Bone marrow (tissue), 2 donors: ENCODE results near the gene DHRS13.
"Not testable (repeated sequence)": the region's sequence is repeated elsewhere in the genome, so short reads cannot be mapped to it uniquely, and the experiment has no call there.

Experiments
- DNase-seq, 2 donors: peaks; one replicate each; lab custom pipeline; 2025; lab: John Stamatoyannopoulos, UW

The DHRS13 gene

DNA sequence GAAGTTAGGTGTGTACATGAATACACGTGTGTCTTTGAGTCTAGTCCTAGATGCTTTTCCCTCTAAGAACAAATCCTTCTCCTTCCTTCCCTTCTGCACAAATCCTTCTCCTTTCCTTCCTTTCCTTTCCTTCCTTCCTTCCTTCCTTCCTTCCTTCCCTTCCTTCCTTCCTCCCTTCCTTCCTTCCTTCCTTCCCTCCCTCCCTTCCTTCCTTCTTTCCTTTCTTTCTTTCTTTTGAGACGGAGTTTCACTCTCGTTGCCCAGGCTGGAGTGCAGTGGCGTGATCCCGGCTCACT lies 615 bp upstream of the DHRS13 start:
- not testable (repeated sequence) for DNase-seq

DNA sequence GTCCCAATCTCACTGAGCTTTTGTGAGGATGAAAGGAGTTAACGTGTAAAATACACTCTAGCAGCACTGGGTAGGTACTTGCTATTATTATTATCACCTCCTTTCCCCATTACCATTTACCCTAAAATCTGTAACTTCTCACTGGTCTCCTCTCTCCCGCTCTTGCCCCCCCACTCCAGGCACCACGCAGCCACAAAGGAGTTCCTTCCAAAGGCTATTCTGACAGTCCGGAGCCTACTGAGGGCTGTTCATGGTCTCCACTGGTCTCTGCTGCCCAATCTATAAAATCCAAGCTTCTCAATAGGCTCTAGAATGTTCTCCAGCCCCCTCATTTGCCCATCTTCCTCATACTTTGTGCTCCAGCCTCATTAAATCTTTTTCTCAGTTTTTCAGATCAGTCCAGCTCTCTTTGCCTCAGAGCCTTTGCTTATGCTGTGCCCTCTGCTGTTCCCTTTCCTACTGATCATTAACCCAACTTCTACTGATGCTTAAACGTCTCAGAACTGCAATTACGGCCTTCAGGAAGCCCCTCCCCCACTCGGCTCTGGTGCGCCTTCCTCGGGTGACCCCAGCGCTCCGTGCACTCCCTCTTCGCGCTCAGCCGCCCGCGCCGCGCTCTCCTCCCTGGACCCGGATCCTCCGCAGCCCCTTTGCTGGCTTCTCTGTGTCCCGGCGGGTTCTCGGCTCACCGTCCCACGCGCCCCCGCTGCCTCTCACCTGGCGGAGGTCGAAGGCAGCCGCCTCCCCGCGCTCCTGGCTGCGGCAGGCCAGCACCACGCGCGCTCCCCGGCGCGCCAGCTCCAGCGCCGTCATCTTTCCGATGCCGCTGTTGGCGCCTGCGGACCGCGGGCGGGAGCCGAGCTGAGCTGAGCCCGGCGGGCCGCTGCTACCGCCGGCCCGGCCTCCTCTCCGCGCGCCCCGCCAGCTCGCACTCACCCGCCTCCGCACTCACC lies 737 bp downstream of the DHRS13 start:
- DNase-seq, result peak in 1 of 2 donors; percentile 5

DNA sequence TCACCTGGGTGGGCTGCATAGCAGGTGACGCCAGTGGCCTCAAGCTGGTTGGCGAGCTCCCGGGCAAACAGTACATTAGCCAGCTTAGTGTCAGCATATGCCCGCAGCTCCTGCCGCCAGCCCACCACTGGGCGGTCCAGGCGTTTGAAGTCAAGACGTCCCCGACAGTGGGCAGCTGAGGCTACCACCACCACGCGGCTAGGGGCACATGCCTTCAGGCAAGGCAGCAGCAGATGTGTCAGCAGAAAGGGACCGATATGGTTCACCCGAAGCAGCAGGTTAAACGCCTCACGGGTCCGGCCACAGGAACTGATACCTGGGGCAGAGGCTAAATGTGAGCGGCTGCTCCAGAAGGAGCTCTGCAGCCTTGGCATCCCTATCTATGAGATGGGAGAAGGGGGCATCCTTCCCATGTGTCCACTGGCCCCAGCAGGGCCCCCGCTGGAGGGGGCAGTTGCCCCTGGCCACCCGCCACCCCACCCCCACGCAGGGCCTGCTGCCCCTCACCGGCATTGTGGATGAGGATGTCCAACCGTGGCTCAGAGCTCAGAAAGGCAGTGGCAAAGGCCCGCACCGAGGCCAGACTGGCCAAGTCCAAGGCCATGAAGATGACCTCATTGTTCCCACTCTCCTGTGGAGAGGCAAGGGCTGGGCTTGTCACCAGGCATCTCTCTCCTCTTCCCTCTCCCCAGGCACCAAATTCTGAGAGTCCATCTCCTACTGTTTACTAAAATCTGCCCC lies 1.7 kb downstream of the DHRS13 start:
- no peak for DNase-seq

DNA sequence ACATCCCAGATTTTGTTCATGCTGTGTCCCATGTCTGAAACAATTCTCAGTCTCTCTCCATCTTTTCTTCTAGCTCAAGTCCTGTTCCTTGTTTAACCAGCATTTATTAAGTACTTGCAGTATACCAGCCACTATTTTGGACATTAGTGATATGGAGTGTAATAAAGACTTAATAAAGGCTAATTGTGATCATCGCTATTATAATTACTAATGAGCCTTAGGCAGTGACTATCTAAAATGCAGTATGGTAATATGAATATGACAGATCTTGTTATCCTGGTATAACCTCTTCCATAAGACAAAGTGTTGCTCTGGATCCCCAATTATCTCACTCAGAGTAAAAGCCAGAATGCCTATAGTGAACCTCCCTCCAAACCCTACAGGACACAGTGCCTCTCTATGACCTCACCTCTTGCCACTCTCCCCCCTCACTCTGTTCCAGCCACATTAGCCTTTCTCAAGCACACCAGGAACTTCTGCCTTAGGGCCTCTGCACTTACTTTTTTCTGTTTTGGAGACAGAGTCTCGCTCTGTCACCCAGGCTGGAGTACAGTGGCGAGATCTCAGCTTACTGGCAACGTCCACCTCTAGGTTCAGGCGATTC lies 3.6 kb downstream of the DHRS13 start:
- DNase-seq, result no peak

DNA sequence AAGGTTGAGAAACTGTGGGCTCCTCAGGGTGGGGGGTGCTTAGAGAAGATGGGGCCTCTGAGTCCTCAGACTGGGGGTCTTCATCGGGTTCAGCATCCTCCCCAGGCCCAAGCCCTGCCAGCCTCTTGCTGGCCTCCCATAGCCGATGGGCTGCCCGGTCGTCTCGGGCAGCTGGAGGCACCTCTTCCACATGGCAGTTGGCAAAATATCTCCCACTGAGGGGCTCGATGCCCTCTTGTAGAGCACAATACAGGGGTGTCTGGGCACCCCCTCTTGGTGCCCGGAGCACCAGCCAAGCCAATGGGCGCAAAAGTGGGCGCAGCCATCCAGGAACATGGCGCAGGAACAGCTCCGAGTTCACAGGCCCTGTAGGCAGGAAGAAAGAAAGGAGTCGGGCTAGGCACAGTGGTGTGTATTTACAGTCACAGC lies 4.3 kb downstream of the DHRS13 start:
- no peak for DNase-seq

DNA sequence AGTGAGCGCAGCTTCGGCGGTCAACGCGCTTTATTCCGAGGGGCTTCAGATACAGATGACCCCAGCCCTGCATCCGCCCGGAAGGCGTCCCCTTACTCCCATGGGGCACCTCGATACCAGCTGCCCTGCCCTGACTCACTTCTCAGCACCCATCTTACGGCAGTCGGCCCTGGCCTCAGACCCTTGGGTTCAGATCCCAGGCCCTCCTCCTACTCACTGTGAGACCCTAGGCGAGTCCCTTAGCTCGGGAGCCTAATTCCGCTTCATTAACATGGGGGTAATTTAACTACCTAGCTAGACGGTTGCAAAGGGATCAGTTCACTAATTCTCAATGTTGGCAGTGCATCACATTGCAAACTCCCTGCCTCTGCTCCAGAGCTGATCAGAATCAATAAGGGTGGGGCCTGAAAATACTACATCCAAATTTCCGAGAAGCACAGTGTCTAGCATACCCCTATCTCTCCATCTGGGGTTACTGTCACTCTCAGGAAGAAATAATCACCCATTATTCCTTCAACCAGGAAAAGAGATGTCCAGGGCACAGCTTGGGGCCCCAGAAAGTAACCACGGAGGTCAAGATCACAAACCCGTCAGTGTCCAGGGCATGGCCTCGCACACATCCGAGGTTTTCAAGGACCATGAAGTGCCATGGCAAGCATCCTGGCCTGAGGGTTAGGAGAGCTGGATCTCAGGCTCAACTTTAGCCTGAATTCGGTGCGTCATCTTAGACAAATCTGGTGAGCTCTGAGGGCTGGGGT lies 4.9 kb downstream of the DHRS13 start:
- DNase-seq, result no peak

DNA sequence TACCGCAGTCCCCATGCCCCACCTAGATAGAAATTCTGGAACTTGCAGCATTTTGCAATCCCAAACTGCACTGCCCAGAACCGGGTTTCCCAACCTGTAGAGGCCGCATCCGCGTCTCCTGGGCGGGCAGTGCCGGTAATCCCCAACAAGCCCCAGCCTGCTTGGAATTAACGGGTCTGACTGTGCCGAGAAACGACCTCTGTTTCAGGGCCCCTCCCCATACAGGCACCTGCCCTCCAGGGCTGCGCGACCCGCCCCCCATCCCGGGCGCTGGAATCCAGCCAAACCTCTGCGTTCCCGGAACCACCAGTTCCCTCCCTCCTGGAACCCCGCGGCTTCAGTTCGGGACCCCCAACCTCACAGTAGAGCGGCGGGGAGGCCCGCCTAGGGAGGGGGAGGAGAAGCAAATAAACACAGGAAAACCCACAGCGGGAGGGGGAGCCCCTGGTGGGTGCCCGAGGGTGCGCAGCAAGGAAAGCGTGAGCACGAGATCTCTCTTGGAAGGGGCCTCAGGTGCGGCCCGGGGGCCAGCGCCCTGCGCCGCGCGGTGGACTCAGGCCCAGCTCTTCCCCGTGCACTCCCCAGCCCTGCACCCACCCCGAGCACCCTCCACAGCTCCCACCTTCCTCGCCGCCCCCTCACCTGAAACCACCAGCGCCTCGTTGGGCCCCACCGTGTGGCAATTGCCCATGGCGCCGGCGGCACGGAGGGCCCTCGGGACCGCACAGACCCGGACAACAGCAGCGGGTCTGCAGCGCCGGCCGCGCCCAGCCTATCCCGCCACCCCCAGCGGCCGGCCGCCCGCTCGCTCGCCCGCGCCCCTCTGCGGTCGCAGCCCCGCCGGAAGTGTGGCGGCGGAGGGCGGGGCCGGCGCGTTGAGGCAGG lies 5.8 kb downstream of the DHRS13 start, which contains the start of gene FLOT2:
Gene FLOT2, minus strand, starts transcription at position 850 of the 885 bp plus-strand sequence. Its CDS starts 159 bp downstream, at position 691.
- peak; percentile 21 to 29 for DNase-seq

DNA sequence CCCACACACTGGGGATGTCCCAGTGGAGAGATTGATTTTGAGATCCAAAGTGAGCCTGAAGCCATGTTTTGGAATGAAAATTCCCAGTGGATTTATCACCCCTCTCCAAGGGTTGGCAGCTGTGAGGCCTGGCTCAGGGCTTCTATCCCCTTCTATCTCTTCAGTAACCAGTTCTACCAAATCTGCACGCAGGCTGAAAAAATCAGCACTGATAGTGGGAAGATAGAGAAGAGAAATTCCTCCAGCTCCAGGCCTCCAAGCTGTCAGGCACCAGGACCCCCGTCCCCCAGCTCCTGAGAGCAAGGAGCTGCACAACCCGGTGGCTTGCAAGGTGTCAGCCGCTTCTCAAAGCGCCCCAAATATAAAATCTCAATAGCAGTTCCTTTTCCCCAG lies 6.4 kb downstream of the DHRS13 start:
- no peak for DNase-seq

DNA sequence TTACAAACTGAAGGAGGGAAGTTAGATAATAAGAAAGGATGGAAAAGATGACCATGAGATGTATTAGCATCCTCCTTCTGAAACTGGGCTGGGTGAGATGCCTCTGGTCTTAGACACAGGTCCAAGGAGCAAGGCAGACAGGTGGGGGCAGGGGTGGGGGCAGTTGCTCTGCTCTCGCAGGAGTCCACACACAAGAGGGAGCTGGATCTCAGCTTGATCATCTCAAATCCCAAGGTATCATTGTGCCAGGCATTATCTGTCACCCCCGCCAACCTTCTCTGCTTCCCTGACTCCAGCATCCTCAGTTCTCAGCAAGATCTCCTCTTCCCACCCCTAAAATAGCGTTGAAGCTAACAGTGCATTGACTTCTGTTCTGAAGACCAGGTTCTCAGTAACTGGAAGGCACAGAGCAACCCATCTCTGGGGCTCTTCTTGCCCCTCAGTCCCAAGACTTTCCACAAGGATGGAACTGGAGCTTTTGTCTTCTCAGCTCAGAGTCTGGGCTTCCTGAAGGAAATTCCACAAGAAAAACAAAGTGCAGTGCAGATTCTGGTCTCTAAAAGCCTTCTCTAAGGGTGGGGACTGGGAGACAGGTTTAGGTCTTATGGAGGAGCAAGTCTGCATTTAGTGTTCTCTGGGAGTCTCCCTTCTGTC lies 7.0 kb downstream of the DHRS13 start:
- no peak for DNase-seq

DNA sequence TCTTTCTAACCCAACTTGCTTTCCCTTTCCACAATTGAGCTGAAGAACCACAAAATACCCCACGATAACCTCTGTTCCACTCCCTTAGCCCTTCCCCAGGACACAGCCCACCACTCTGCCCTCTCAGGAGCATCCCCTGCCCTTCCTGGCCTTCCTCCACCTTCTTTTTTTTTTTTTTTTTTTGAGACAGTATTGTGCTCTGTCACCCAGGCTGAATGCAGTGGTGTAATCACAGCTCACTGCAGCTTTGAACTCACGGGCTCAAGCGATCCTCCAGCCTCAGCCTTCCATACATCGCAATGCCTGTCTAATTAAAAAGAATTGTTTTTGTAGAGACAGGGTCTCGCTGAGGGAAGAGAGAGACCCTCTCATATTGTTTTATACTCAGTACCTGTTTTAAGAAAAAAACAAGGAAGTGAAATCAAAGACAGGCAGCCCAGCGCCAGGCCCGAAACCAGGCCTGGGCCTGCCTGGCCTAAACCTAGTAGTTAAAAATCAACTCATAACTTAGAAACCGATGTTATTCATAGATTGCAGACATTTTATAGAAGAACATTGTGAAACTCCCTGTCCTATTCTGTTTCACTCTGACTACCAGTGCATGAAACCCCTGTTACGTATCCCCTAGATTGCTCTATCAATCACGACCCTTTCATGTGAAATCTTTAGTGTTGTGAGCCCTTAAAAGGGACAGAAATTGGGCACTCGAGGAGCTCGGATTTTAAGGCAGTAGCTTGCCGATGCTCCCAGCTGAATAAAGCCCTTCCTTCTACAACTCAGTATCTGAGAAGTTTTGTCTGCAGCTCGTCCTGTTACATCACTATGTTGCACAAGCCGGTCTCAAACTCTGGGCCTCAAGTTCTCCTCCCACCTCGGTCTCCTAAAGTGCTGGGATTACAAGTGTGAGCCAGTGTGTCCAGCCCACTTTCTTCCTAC lies 9.4 kb downstream of the DHRS13 start:
- DNase-seq, result peak in 1 of 2 donors; percentile 10

DNA sequence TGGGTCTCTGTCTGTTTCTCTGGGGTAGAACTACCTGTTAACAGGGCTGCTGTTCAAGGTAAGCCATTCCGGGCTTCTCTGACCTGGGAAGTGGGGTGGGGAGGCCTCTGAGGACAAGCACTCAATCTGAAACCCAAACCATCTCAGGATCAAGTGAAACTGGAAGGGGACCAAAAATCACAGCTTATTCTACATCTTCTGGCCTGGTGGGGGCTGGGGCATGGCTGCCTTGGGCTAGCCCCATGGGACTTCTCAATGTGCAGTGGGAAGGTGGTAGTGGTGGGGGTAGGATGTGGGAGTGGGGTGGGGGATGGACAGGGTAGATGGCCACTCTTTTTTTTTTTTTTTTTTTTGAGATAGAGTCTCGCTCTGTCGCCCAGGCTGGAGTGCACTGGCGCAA lies 10.9 kb downstream of the DHRS13 start:
- no peak for DNase-seq

DNA sequence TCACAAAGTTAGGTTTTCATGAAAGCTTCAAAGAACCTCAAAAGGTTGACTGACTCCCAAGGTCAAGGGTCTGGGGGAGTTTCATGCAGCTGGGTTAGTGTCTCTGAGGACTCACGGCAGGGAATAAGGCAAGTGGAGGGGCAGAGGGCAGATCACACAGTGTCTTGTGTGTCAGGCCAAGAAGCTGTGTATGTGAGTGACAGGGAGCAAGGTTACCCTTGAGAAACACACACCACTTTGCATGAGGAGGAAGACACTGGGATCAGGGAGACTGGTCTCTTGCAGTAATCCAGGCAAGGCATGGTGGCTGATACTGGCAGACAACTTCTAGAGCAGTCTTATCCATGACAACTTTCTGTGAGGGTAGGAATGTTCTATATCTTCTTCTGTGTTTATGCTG lies 11.7 kb downstream of the DHRS13 start:
- no peak for DNase-seq

DNA sequence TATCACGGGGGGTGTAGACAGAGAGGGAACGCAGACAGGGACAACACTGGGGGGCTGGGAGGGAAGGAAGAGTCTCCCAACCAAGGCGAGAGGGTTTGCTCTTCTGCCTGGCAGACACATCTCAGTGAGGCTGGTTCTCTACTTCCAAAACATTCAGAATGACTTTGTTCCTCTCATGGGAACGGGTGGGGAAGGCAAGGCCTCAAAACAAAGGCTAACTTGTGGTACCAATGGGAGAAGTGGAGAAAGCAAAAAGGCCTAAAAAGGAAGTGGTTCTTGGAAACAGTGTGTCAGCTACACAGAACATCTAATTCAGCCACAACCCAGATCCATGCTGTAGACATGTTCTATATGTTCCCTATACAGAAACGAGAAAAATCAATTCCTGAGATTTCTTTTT lies 12.9 kb downstream of the DHRS13 start:
- no peak for DNase-seq

DNA sequence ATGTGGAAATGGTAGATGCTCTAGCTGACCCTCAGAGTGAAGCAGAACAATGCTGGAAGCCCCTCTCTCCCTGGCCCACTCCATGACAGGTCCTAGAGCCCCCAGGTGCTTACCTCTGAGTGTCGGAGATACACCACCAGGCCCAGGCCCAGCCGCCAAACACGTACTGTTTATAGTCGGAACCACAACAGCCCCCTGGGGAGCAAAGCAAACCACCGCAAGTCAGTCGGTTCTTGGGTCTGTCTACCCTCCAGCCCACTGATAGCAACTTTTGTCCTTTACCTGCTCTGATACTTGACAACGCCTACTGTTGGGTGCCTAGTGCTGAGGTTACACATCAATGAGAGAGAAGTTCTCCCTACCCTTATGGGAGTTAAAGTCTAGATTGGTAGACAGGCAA lies 14.0 kb downstream of the DHRS13 start:
- DNase-seq, result no peak

DNA sequence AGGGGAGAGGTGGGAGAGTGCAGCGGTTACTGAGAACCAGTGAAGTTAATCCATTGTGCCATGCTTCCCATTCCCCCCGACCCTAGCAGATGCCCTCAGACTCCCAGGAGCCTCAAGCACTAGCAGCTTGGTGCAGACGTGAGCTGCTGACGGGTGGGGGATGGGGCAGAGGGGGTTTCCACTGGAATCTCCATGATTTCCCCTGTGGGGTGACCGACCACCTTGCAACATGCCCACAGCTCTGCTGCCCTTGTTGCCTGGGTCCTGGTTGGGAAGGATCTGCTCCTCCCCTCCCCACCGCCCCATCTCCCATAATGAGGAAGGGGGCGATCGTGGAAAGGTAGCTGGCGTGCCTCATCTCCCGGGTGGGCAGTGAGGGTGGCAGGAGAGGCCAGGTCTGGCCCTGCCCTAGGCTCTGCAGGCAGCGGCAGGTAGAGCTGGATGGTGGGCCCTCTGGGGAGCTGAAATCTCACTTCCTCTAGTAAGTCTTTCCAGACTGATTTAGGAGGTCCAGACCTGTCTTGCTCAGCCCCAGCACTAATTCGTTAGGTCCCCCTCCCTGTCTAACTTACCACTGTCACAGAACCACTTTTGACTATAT lies 14.9 kb downstream of the DHRS13 start:
- DNase-seq, result no peak

DNA sequence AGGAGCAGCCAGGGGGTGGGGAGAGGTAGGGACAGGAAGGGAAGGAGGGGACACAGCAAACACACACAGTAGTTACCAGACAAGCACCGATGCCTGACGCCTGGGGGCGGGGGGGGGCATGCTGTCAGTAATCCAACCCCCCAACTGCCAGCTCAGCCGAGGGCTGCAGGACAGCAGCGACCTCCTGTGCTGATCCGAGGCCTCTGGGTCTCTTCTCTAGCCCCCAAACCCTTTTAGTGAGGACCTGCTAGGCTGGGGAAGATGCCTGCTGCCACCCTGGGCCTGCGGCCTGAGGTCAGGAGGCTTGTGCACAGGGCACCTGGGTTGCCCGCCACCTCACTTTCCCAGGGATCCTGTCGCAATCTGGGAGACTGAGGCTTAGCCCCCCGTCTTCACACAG lies 16.9 kb downstream of the DHRS13 start:
- DNase-seq, result no peak

DNA sequence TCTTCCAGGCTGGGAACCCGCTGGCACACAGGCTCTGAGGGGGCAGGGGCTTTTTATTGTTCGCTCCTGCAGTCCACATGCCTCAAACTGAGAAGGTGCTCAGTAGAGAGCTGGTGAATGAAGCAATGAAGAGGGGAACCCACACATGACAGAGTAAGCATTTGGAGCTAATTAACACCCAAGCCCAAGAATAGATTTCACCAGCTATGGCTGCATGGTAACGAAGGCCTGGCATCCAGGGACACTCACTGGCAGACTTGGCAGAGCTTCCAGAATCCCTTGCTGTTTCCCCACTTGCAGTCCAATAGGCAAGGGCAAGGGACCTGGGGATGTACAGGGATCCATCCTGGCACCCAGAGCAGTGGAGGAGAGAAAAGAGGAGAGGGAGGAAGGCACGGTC lies 17.5 kb downstream of the DHRS13 start:
- no peak for DNase-seq

DNA sequence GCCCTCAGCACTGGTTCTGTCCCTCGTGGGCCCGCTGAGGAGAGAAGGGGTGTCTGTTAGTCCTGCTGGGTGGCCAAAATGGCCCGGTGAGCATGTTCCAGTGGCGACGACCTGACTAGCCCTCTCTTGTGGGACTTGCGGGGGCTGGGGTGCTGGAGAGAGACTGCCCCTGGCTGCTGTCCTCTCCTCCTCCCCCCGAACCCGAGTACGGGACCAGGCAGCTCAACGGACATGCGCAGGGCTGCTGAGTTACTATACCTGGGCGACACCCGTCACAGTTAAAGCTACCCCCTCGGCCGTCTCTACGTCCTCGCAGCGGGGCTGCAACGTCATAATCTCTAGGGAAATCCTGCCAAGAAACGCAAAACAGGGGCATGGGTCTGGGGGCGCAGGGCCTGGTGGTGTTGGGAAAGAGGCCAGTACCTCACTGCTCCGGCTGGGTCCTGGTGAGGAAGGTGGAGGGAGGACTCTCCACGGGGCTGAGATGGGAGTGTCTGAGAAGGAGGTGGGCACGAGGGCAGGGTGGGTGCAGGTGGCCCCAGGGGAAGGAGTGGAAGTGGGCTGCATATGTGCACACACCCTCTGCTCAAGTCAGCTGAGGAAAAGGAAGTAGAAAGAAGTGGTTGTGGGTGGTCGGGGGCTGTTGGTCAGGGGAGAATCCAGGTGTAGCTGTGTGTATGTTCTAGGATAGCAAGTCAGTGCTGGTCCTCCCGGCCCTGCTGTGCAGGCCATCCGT lies 18.7 kb downstream of the DHRS13 start:
- no peak for DNase-seq
